ENCODE results near the gene AP1M1. TPM values are rescaled to one million over a fixed set of nuclear protein-coding genes. Genes with fewer than 3 reads are reported as not detected.
"Not testable (repeated sequence)": the region's sequence is repeated elsewhere in the genome, so short reads cannot be mapped to it uniquely, and the experiment has no call there.

AP1M1 gene
- 113 and 140 TPM in 2 replicates for total RNA-seq (2014; rRNA removed; shearing (Covaris generic))

- peak; percentile 98 for DNase-seq (ENCODE audit: low read depth)
Observed at GRCh38 chr19:16197622-16198369, at the start of gene AP1M1. Gene AP1M1 (plus strand): TSS chr19:16197911. CDS start chr19:16198027, 116 bp downstream.

- no peak for DNase-seq (ENCODE audit: low read depth)
Observed at GRCh38 chr19:16148443-16149229, 49.1 kb upstream of the AP1M1 start.

- peak; percentile 32 for DNase-seq (ENCODE audit: low read depth)
Observed at GRCh38 chr19:16153582-16154336, 44.0 kb upstream of the AP1M1 start.

- no peak for DNase-seq (ENCODE audit: low read depth)
Observed at GRCh38 chr19:16154557-16154956, 43.2 kb upstream of the AP1M1 start.

- DNase-seq (ENCODE audit: low read depth) = no peak
Observed at GRCh38 chr19:16155128-16155527, 42.6 kb upstream of the AP1M1 start.

GRCh38 chr19:16156904-16157303, 40.8 kb upstream of the AP1M1 start:
- DNase-seq (ENCODE audit: low read depth) = no peak

- DNase-seq (ENCODE audit: low read depth) = no peak
Observed at GRCh38 chr19:16157601-16158000, 40.1 kb upstream of the AP1M1 start.

GRCh38 chr19:16159655-16160054, 38.1 kb upstream of the AP1M1 start:
- no peak for DNase-seq (ENCODE audit: low read depth)

GRCh38 chr19:16160445-16160942, 37.2 kb upstream of the AP1M1 start:
- DNase-seq (ENCODE audit: low read depth) = no peak

GRCh38 chr19:16160943-16161560, 36.7 kb upstream of the AP1M1 start:
- peak; percentile 97 for DNase-seq (ENCODE audit: low read depth)

GRCh38 chr19:16161840-16162239, 35.9 kb upstream of the AP1M1 start:
- peak; percentile 92 for DNase-seq (ENCODE audit: low read depth)

GRCh38 chr19:16164222-16164890, 33.4 kb upstream of the AP1M1 start:
- no peak for DNase-seq (ENCODE audit: low read depth)

- no peak for DNase-seq (ENCODE audit: low read depth)
Observed at GRCh38 chr19:16166417-16166816, 31.3 kb upstream of the AP1M1 start.

- DNase-seq (ENCODE audit: low read depth) = no peak
Observed at GRCh38 chr19:16167055-16167454, 30.7 kb upstream of the AP1M1 start.

GRCh38 chr19:16168465-16169081, 29.1 kb upstream of the AP1M1 start:
- peak; percentile 61 for DNase-seq (ENCODE audit: low read depth)

GRCh38 chr19:16170134-16170533, 27.6 kb upstream of the AP1M1 start:
- no peak for DNase-seq (ENCODE audit: low read depth)

GRCh38 chr19:16175954-16176353, 21.8 kb upstream of the AP1M1 start:
- DNase-seq (ENCODE audit: low read depth) = no peak

- DNase-seq (ENCODE audit: low read depth) = not testable (repeated sequence)
Observed at GRCh38 chr19:16178866-16179265, 18.8 kb upstream of the AP1M1 start.

- DNase-seq (ENCODE audit: low read depth) = peak; percentile 62
Observed at GRCh38 chr19:16180611-16181010, 17.1 kb upstream of the AP1M1 start.

- DNase-seq (ENCODE audit: low read depth) = no peak
Observed at GRCh38 chr19:16184665-16185122, 13.0 kb upstream of the AP1M1 start.
